IMR-90 (cell line): ENCODE data around the gene MYH11. TPM values are rescaled to one million over a fixed set of nuclear protein-coding genes. Genes with fewer than 3 reads are reported as not detected.

Experiments
- ATAC-seq: fragments of 200-7000 bp; cut with Tn5 transposase; 2 replicates; pipeline ENCODE4 v1.9.1; 2020; ENCODE audit warnings: low read depth, mild to moderate bottlenecking, moderate library complexity
- BruUV-seq: library from RNA; stranded (reverse); fragments of 400-500 nt; replicated peaks from 2 replicates; lab custom pipeline; 2021; lab: Mats Ljungman, UMichigan
- CTCF ChIA-PET: fragments of 300-600 bp; formaldehyde crosslinking; extraction: SDS; loops from one replicate; lab custom pipeline; 2021; ENCODE audit warnings: antibody characterized with exemption; lab: Yijun Ruan, JAX
- POLR2A ChIA-PET: fragments of 300-600 bp; sonication (Branson Sonifier 250); formaldehyde crosslinking; loops from one replicate; lab custom pipeline; 2022; ENCODE audit warnings: antibody characterized with exemption; ENCODE audit not compliant: unreplicated experiment; lab: Charles Lee
- DNase-seq: peaks from one replicate; pipeline ENCODE4 v3.0.0; 2013
- H2AFZ ChIP-seq: replicated peaks from 2 replicates; pipeline ENCODE3; 2013; ENCODE audit warnings: low read length, mild to moderate bottlenecking; ENCODE audit not compliant: poor library complexity
- H2AK5ac ChIP-seq: 2 replicates; pipeline ENCODE4 v1.6.1; 2013; ENCODE audit warnings: low read depth, low read length, inconsistent platforms
- H2AK9ac ChIP-seq: replicated peaks from 2 replicates; pipeline ENCODE3; 2013; ENCODE audit warnings: mild to moderate bottlenecking, low read depth, low read length, moderate library complexity; ENCODE audit not compliant: poor library complexity
- H2BK120ac ChIP-seq: 2 replicates; pipeline ENCODE4 v1.6.1; 2013; ENCODE audit warnings: low read depth, low read length, inconsistent platforms
- H2BK15ac ChIP-seq: 3 replicates; pipeline ENCODE4 v1.6.1; 2013; ENCODE audit warnings: low read depth, low read length, inconsistent platforms
- H2BK20ac ChIP-seq: 2 replicates; pipeline ENCODE4 v1.6.1; 2013; ENCODE audit warnings: low read depth, mild to moderate bottlenecking, inconsistent platforms, low read length, moderate library complexity
- H2BK5ac ChIP-seq: 2 replicates; pipeline ENCODE4 v1.6.1; 2013; ENCODE audit warnings: mild to moderate bottlenecking, low read depth, low read length, inconsistent platforms; ENCODE audit not compliant: poor library complexity, severe bottlenecking
- H3K14ac ChIP-seq: replicated peaks from 2 replicates; pipeline ENCODE4 v1.6.1; 2013; ENCODE audit warnings: low read depth, low read length, inconsistent platforms
- H3K18ac ChIP-seq: 2 replicates; pipeline ENCODE4 v1.6.1; 2013; ENCODE audit warnings: low read depth, low read length, control low read depth
- H3K23ac ChIP-seq: 2 replicates; pipeline ENCODE4 v1.6.1; 2013; ENCODE audit warnings: low read depth, low read length, inconsistent platforms
- H3K27ac ChIP-seq: 2 replicates; pipeline ENCODE4 v1.5.1; 2013; ENCODE audit warnings: mild to moderate bottlenecking, control low read depth, low read length; ENCODE audit not compliant: insufficient read depth
- H3K27me3 ChIP-seq: 2 replicates; pipeline ENCODE4 v1.6.1; 2013; ENCODE audit warnings: low read length; ENCODE audit not compliant: control insufficient read depth, insufficient read depth
- H3K36me3 ChIP-seq: 2 replicates; pipeline ENCODE4 v1.6.1; 2013; ENCODE audit warnings: low read length, mixed read lengths; ENCODE audit not compliant: control insufficient read depth, insufficient read depth
- H3K4ac ChIP-seq: 2 replicates; pipeline ENCODE4 v1.6.1; 2013; ENCODE audit warnings: low read depth, low read length, inconsistent platforms
- H3K4me1 ChIP-seq: 2 replicates; pipeline ENCODE4 v1.6.1; 2013; ENCODE audit warnings: low read length, mixed read lengths; ENCODE audit not compliant: control insufficient read depth, insufficient read depth
- H3K4me2 ChIP-seq: 2 replicates; pipeline ENCODE4 v1.6.1; 2013; ENCODE audit warnings: low read depth, mild to moderate bottlenecking, control low read depth, low read length, moderate library complexity
- H3K4me3 ChIP-seq: 2 replicates; pipeline ENCODE4 v1.5.1; 2013; ENCODE audit warnings: low read depth, mild to moderate bottlenecking, control low read depth, low read length, moderate library complexity; ENCODE audit not compliant: insufficient read depth
- H3K56ac ChIP-seq: 2 replicates; pipeline ENCODE4 v1.6.1; 2013; ENCODE audit warnings: low read length, inconsistent platforms; ENCODE audit not compliant: insufficient read depth; ENCODE audit errors: extremely low read depth
- H3K79me1 ChIP-seq, 2 experiments: 2 replicates each; pipeline ENCODE4 v1.6.1; 2013; ENCODE audit warnings: low read length in 2 of 2, inconsistent platforms in 1 of 2, low read depth in 1 of 2
- H3K9ac ChIP-seq: 2 replicates; pipeline ENCODE4 v1.6.1; 2013; ENCODE audit warnings: low read depth, low read length, control low read depth
- H3K9me1 ChIP-seq: 2 replicates; pipeline ENCODE4 v1.6.1; 2013; ENCODE audit warnings: low read length, inconsistent platforms; ENCODE audit not compliant: insufficient read depth
- H3K9me3 ChIP-seq: 2 replicates; pipeline ENCODE4 v1.6.1; 2013; ENCODE audit warnings: low read length; ENCODE audit not compliant: control insufficient read depth, insufficient read depth
- H4K20me1 ChIP-seq: 2 replicates; pipeline ENCODE4 v1.6.1; 2013; ENCODE audit warnings: low read length, inconsistent platforms; ENCODE audit not compliant: insufficient read depth
- H4K5ac ChIP-seq: 2 replicates; pipeline ENCODE4 v1.6.1; 2013; ENCODE audit warnings: mild to moderate bottlenecking, low read depth, low read length, control low read depth
- H4K8ac ChIP-seq, 2 experiments: 2 replicates each; pipeline ENCODE4 v1.6.1; 2013; ENCODE audit warnings: low read depth in 2 of 2, low read length in 2 of 2, control low read depth in 1 of 2, inconsistent platforms in 1 of 2
- H4K91ac ChIP-seq: 2 replicates; pipeline ENCODE4 v1.6.1; 2013; ENCODE audit warnings: low read depth, low read length, inconsistent platforms; ENCODE audit not compliant: insufficient read depth
- BHLHE40 ChIP-seq: fragments of 150-350 bp; IDR thresholded peaks from 2 replicates; pipeline ENCODE4 v1.6.1; 2016; ENCODE audit warnings: mild to moderate bottlenecking, low read depth, low read length
- MAFK ChIP-seq: IDR thresholded peaks from 2 replicates; pipeline ENCODE4 v1.6.1; 2012; ENCODE audit warnings: low read depth, low read length, improper control_type of control experiment
- MXI1 ChIP-seq: IDR thresholded peaks from 2 replicates; pipeline ENCODE4 v1.6.1; 2012; ENCODE audit warnings: low read depth, mild to moderate bottlenecking, low read length, moderate library complexity, borderline replicate concordance
- RCOR1 ChIP-seq: IDR thresholded peaks from 2 replicates; pipeline ENCODE4 v1.6.1; 2012; ENCODE audit warnings: mild to moderate bottlenecking, low read length, improper control_type of control experiment; ENCODE audit not compliant: insufficient replicate concordance
- RFX5 ChIP-seq: IDR thresholded peaks from 2 replicates; pipeline ENCODE4 v1.8.0; 2012; ENCODE audit warnings: low read depth, mild to moderate bottlenecking, low read length, moderate library complexity
- WGBS, 2 experiments: methylation state at CpG; one replicate each; pipeline versions ENCODE4 v1.1.5 to v1.1.7; 2013; ENCODE audit warnings: missing lambda C conversion rate in 2 of 2; ENCODE audit not compliant: insufficient read length in 1 of 2; ENCODE audit errors: extremely low coverage in 2 of 2; 5-methylcytosine and 5-hydroxymethylcytosine counted together
- dilution Hi-C: fragments of 300-500 bp; cut with HindIII; formaldehyde crosslinking; loops from one replicate; pipeline ENCODE4 v1.14.3; 2018; ENCODE audit warnings: low sequenced_read_pairs; ENCODE audit not compliant: unreplicated experiment
- in situ Hi-C: fragments of 300-500 bp; cut with MboI; formaldehyde crosslinking; loops from 3 replicates; pipeline ENCODE4 v1.14.3; 2019; ENCODE audit warnings: low sequenced_read_pairs, inconsistent platforms, mixed read lengths
- intact Hi-C: fragments of 100-400 bp; cut with micrococcal nuclease; formaldehyde crosslinking; loops from 2 replicates; pipeline ENCODE4 v1.10.0; 2022
- polyA plus RNA-seq, 3 experiments: library from polyadenylated mRNA; depleted of rRNA; stranded (reverse); fragments of >200 nt; gene quantifications; 2 replicates each; pipeline ENCODE4 v1.2.3, GENCODE V29; 2012; ENCODE audit warnings: low replicate concordance in 1 of 3
- total RNA-seq: library from RNA; depleted of rRNA; stranded (reverse); fragments of >200 nt; gene quantifications from 2 replicates; pipeline ENCODE4 v1.2.3, GENCODE V29; 2012

The MYH11 gene
- total and polyA plus RNA-seq, 2 of the 4 experiments (the other 2 are of a cell fraction), result under 0.01 to 0.12 TPM

GRCh38 chr16:15819046-15819445 is 37.8 kb downstream of the MYH11 start:
- no peak overlapping the region for H3K4me3 ChIP-seq
- no peaks in the 10 kb centered on the region for H4K20me1 ChIP-seq
- H3K4me1 ChIP-seq, result no peaks in the 10 kb centered on the region
- no peak overlapping the region for H3K14ac ChIP-seq
- H4K5ac ChIP-seq, result no peak overlapping the region
- intact Hi-C loops, result no loop called here
- no peaks in the 10 kb centered on the region for H3K9me1 ChIP-seq
- H2BK15ac ChIP-seq, result no peak overlapping the region
- no peak overlapping the region for H3K4me2 ChIP-seq
- no peak overlapping the region for H3K23ac ChIP-seq
- WGBS, 2 experiments, result no CpG with 5 or more reads among the region's 2 CpGs
- dilution Hi-C loops, result no loop called here
- peaks cover 10% of the 10 kb centered on the region for H3K27me3 ChIP-seq
- ChIA-PET POLR2A (no interaction called here), CTCF (no interaction called here)
- peak; percentile 89 for TF ChIP-seq MAFK
- TF ChIP-seq RCOR1, result no peak
- TF ChIP-seq MXI1, result no peak
- no peak for TF ChIP-seq BHLHE40
- TF ChIP-seq RFX5, result no peak
- no peak overlapping the region for H3K9ac ChIP-seq
- no peak overlapping the region for H3K4ac ChIP-seq
- no peak for ATAC-seq
- BruUV-seq, result no TSS peak
- no peak overlapping the region for H3K27ac ChIP-seq
- no peak overlapping the region for H3K56ac ChIP-seq
- H3K79me1 ChIP-seq, result no peaks in the 10 kb centered on the region
- no peak overlapping the region for H3K18ac ChIP-seq
- no peak overlapping the region for H2BK20ac ChIP-seq
- no peak overlapping the region for H2BK120ac ChIP-seq
- H3K36me3 ChIP-seq, result no peaks in the 10 kb centered on the region
- H2BK5ac ChIP-seq, result no peak overlapping the region
- H4K8ac ChIP-seq, result no peak overlapping the region
- H2AFZ ChIP-seq, result no peak overlapping the region
- no peaks in the 10 kb centered on the region; the same call in 1 of the 2 replicates for H3K9me3 ChIP-seq
- H2AK5ac ChIP-seq, result no peak overlapping the region
- no peak overlapping the region for H4K91ac ChIP-seq
- H2AK9ac ChIP-seq, result no peak overlapping the region
- in situ Hi-C loops, result no loop called here
- DNase-seq, result no peak
